GM13976 (cell line): ENCODE results near the gene AATK.

Experiments
- DNase-seq: peaks from one replicate; pipeline ENCODE4 v3.0.0; 2012; ENCODE audit warnings: low spot score
- CTCF ChIP-seq: IDR thresholded peaks from 2 replicates; pipeline ENCODE4 v1.5.1; 2012; ENCODE audit warnings: borderline replicate concordance, mild to moderate bottlenecking; ENCODE audit not compliant: insufficient read depth; ENCODE audit errors: extremely low read depth, missing control alignments, control extremely low read depth
- in situ Hi-C: fragments of 300-500 bp; cut with MboI; formaldehyde crosslinking; loops from one replicate; pipeline ENCODE4 v1.12.0; 2022; ENCODE audit warnings: low sequenced_read_pairs, mixed read lengths, inconsistent platforms; ENCODE audit not compliant: unreplicated experiment

Gene AATK

GRCh38 chr17:81179861-81180260 is 13.8 kb upstream of the AATK start:
- no peak for TF ChIP-seq CTCF
- in situ Hi-C loops, result no loop called here
- no peak for DNase-seq

GRCh38 chr17:81179220-81179619 is 13.2 kb upstream of the AATK start:
- in situ Hi-C loops, result no loop called here
- no peak for TF ChIP-seq CTCF
- no peak for DNase-seq

- in situ Hi-C loops, result no loop called here
- no peak for DNase-seq
- no peak for TF ChIP-seq CTCF
Observed at GRCh38 chr17:81178136-81179091, 12.4 kb upstream of the AATK start.

GRCh38 chr17:81176666-81177065 is 10.6 kb upstream of the AATK start:
- no peak for DNase-seq
- in situ Hi-C loops, result no loop called here
- TF ChIP-seq CTCF, result no peak

- no peak for DNase-seq
- in situ Hi-C loops, result no loop called here
- no peak for TF ChIP-seq CTCF
Observed at GRCh38 chr17:81173762-81174155, 7.7 kb upstream of the AATK start.

- DNase-seq, result no peak
- no peak for TF ChIP-seq CTCF
- in situ Hi-C loops, result no loop called here
Observed at GRCh38 chr17:81173052-81173761, 7.2 kb upstream of the AATK start.
